Ovary (tissue), 9 donors: Measurements from ENCODE around the gene THOC2. TPM values are rescaled to one million over a fixed set of nuclear protein-coding genes. Genes with fewer than 3 reads are reported as not detected.
"Not testable (repeated sequence)": the region's sequence is repeated elsewhere in the genome, so short reads cannot be mapped to it uniquely, and the experiment has no call there.

Experiments used
- DNase-seq, 5 donors: peaks; one replicate each; pipeline ENCODE4 v3.0.0-alpha.2; 2019 to 2020
- H3K27ac ChIP-seq, 2 donors: fragments of 200-600 bp; one replicate each; pipeline versions ENCODE4 v1.5.1 to v1.8.0; 2019 to 2022
- H3K27me3 ChIP-seq: fragments of 200-600 bp; one replicate; pipeline ENCODE4 v1.8.0; 2022
- H3K36me3 ChIP-seq: fragments of 200-600 bp; sonication (generic); one replicate; pipeline ENCODE4 v1.5.1; 2019
- H3K4me1 ChIP-seq: one replicate; pipeline ENCODE4 v1.8.1; 2013; ENCODE audit warnings: mild to moderate bottlenecking, moderate library complexity; ENCODE audit not compliant: insufficient read depth
- H3K4me3 ChIP-seq: fragments of 200-600 bp; sonication (generic); one replicate; pipeline ENCODE4 v1.5.1; 2017
- H3K9me3 ChIP-seq, 2 donors: fragments of 200-600 bp in 1 of 2; sonication (generic) in 1 of 2; one replicate each; pipeline versions ENCODE4 v1.5.1 to v1.8.1; 2013 to 2019; ENCODE audit warnings: mild to moderate bottlenecking in 1 of 2, moderate library complexity in 1 of 2
- EP300 ChIP-seq: sonication (generic); formaldehyde crosslinking; IDR thresholded peaks from one replicate; pipeline ENCODE4 v1.6.1; 2017; ENCODE audit warnings: antibody characterized with exemption
- POLR2A ChIP-seq: fragments of 450-650 bp; IDR thresholded peaks from one replicate; pipeline ENCODE4 v1.6.1; 2017; ENCODE audit warnings: antibody characterized with exemption, mild to moderate bottlenecking, moderate library complexity
- whole genome bisulfite sequencing, 3 donors: extraction: QIAGEN DNeasy Blood & Tissue Kit in 1 of 3; methylation state at CpG; one replicate each; pipeline versions ENCODE4 v1.1.5 to v1.1.7; 2013 to 2017; 5-methylcytosine and 5-hydroxymethylcytosine counted together
- intact Hi-C, 4 donors: fragments of 100-400 bp; cut with DNase I; formaldehyde crosslinking; loops; one replicate each; pipeline versions ENCODE4 v1.11.0 to v1.15.1; 2022 to 2023
- polyA plus RNA-seq, 2 donors: library from polyadenylated mRNA; stranded (reverse); fragments of 200-250 nt in 1 of 2; fragments of 350-450 nt in 1 of 2; fragmentation: Illumina TruSeq in 1 of 2; extraction: RNeasy Lipid Tissue Mini Kit (QIAGEN cat#74804) in 1 of 2; gene quantifications; one replicate each; pipeline ENCODE4 v1.2.3, GENCODE V29; 2013 to 2014
- total RNA-seq, 7 donors: library from RNA; depleted of rRNA in 2 of 7; stranded (reverse); fragments of >200 nt in 2 of 7; fragmentation: NEBNext Ultra II Directional in 3 of 7; extraction: Animal tissue kit (Norgen Biotek cat#: 25700) in 3 of 7; gene quantifications; one replicate each; pipeline versions ENCODE4 v1.1.0 to v1.2.4, GENCODE V29; 2016 to 2023
- TF ChIP-seq, protein P1 (sequence below), 3 donors: fragments of 450-650 bp in 2 of 3; fragments of 200-600 bp in 1 of 3; IDR thresholded peaks; one replicate each; pipeline versions ENCODE4 v1.5.1 to v1.8.0; 2016 to 2022; ENCODE audit warnings: antibody characterized with exemption in 3 of 3, mild to moderate bottlenecking in 1 of 3
- donor health status: DM: no; HTN: no; CAD: no; lungs with moderate emphysema.
- donor health status: DM: no; HTN: no; CAD: no.
- donor health status: Bipolar disorder and iron deficiency.
- donor health status: DM: yes; HTN: yes; CAD: no.
- donor health status: DM: no; HTN: no; CAD: no.
- donor health status: DM: yes; HTN: yes; CAD: no.

Gene THOC2
- total and polyA plus RNA-seq, 9 donors, result 37.0 to 91.9 (median 77.7) TPM

GRCh38 chrX:123773258-123773988, 40.6 kb upstream of the THOC2 start:
- Histone ChIP-seq H3K36me3 (no peaks in the 10 kb centered on the region), H3K27me3 (no peaks in the 10 kb centered on the region), H3K9me3 (no peaks in the 10 kb centered on the region), H3K27ac (no peak overlapping the region), H3K4me3 (no peak overlapping the region), H3K4me1 (no peaks in the 10 kb centered on the region)
- intact Hi-C loops, result no loop called here
- DNase-seq, result no peak
- TF ChIP-seq POLR2A, result no peak
- TF ChIP-seq EP300, result no peak
- 72 to 77% (median 72%) methylated on average over 4 of the region's 4 CpGs for WGBS, 3 donors

GRCh38 chrX:123771449-123772064, 38.7 kb upstream of the THOC2 start:
- H3K9me3 ChIP-seq, result no peaks in the 10 kb centered on the region
- H3K4me3 ChIP-seq, result no peak overlapping the region
- H3K27ac ChIP-seq, result no peak overlapping the region
- no peaks in the 10 kb centered on the region for H3K36me3 ChIP-seq
- intact Hi-C loops, result no loop called here
- no peak for DNase-seq
- WGBS, 3 donors, result 63 to 65% (median 65%) methylated on average over 4 of the region's 4 CpGs
- H3K4me1 ChIP-seq, result no peaks in the 10 kb centered on the region
- H3K27me3 ChIP-seq, result no peaks in the 10 kb centered on the region
- TF ChIP-seq POLR2A (no peak), EP300 (no peak)
- TF ChIP-seq, protein P1, sequence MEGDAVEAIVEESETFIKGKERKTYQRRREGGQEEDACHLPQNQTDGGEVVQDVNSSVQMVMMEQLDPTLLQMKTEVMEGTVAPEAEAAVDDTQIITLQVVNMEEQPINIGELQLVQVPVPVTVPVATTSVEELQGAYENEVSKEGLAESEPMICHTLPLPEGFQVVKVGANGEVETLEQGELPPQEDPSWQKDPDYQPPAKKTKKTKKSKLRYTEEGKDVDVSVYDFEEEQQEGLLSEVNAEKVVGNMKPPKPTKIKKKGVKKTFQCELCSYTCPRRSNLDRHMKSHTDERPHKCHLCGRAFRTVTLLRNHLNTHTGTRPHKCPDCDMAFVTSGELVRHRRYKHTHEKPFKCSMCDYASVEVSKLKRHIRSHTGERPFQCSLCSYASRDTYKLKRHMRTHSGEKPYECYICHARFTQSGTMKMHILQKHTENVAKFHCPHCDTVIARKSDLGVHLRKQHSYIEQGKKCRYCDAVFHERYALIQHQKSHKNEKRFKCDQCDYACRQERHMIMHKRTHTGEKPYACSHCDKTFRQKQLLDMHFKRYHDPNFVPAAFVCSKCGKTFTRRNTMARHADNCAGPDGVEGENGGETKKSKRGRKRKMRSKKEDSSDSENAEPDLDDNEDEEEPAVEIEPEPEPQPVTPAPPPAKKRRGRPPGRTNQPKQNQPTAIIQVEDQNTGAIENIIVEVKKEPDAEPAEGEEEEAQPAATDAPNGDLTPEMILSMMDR (IDR thresholded peaks at IDR 0.05), result no peak

DNA sequence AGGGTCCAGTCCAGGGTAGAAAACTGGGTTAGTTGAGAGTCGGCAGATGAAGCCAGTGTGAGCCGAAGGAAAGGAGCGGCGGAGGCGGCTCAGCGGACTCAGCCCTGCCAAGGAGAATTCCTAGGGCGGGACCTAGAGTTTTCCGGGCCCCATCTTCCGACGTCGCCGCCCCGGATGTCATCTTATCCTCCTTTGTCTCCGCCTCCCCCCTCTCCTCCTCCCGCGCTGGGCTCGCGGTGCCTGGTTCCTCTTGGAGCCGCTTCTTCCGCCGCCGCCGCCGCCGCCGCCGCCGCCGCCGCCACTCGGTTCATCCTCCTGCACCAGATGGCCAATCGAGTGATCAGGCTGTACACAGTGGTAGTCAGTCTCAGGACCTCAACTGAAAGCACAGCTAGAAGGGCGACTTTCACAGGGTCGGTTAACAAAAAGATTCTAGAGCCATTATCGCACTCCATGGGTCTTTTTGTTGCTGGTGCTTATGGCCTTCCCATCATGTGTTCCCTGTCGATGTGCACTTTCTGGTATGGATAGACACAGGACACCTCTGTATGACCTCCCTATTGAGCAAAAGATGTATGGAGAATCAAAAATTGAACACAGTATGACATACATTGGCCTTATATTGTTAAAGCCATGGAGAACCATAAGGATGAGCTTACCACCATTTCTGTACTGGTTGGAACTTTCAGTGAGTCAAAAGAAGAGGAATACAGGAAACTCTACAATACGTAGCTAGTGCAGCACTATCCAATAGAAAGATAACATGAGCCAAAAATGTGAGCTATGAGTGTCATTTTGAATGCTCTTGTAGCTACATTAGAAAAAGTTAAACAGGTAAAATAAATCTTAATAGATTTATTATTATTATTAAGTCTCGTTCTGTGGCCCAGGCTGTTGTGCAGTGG, 32.4 kb upstream of the THOC2 start:
- H3K4me3 ChIP-seq, result peak overlapping the region; percentile 28
- H3K9me3 ChIP-seq, result no peaks in the 10 kb centered on the region
- intact Hi-C loops, result no loop called here
- H3K27me3 ChIP-seq, result no peaks in the 10 kb centered on the region
- peak; percentile 73 to 87 (median 80) for DNase-seq
- no peak for TF ChIP-seq EP300
- peak overlapping the region; percentile 20 to 21 for H3K27ac ChIP-seq
- 29 to 39% (median 35%) methylated on average over 38 of the region's 38 CpGs for WGBS, 3 donors
- H3K36me3 ChIP-seq, result no peaks in the 10 kb centered on the region
- no peaks in the 10 kb centered on the region for H3K4me1 ChIP-seq

DNA sequence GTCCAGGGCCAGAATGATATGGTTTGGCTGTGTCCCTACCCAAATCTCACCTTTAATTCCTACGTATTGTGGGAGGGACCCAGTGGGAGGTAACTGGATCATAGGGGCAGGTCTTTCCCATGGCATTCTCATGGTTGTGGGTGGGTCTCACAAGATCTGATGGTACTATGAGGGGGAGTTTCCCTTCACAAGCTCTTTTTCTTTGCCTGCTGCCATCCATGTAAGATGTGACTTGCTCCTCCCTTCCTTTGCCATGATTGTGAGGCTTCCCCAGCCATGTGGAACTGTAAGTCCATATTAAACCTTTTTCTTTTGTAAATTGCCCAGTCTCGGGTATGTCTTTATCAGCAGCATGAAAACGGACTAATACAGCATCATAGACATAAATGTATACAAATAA, 27.0 kb upstream of the THOC2 start:
- H3K27me3 ChIP-seq, intact Hi-C loops, H3K4me3 ChIP-seq, H3K27ac ChIP-seq, H3K36me3 ChIP-seq, DNase-seq, H3K4me1 ChIP-seq, H3K9me3 ChIP-seq: not testable (repeated sequence)
- 66 to 72% (median 68%) methylated on average over 3 of the region's 3 CpGs for WGBS, 3 donors

DNA sequence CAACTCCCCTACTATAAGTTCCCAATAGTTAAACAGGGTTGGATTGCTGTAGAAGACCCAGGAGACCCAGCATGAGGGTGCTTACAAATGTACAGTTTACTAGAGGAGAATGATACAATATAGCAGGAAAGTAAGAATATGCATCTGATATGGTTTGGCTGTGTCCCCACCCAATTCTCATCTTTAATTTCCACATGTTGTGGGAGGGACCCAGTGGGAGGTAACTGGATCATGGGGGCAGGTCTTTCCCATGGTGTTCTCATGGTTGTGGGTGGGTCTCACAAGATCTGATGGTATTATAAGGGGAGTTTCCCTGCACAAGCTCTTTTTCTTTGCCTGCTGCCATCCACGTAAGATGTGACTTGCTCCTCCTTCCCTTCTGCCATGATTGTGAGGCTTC, 24.9 kb upstream of the THOC2 start:
- H3K36me3 ChIP-seq, H3K9me3 ChIP-seq, H3K4me1 ChIP-seq, DNase-seq, H3K4me3 ChIP-seq, H3K27ac ChIP-seq, intact Hi-C loops, H3K27me3 ChIP-seq: not testable (repeated sequence)
- WGBS, 3 donors, result 86 to 97% (median 91%) methylated on average over 1 of the region's 1 CpG

DNA sequence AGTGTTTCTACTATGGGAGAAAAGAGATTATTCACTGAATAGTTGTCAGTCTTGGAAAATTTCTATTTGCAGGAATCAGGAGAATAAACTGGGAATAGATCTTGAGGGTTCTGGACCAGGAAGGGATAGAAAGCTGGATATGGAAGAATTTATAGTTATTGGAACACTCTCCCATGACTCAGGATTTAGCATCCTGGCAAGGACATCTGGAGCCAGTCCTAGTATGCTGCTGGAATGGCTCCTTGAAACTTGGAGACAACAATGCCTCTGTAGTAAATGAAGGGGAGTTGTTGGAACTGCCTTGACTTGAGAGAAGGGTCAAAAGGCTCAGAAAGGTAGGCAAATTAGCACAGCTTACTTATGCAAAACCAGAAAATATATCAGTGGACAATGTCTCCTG, 23.5 kb upstream of the THOC2 start:
- TF ChIP-seq EP300 (no peak), POLR2A (no peak)
- H3K27ac ChIP-seq, result no peak overlapping the region
- intact Hi-C loops, result no loop called here

More for the DNA sequence above, 23.5 kb upstream of the THOC2 start:
- Histone ChIP-seq H3K36me3 (no peaks in the 10 kb centered on the region), H3K4me3 (no peak overlapping the region), H3K4me1 (no peaks in the 10 kb centered on the region), H3K9me3 (no peaks in the 10 kb centered on the region), H3K27me3 (no peaks in the 10 kb centered on the region)
- DNase-seq, result no peak
